Adipocyte (in vitro differentiated cells): ENCODE measurements around the gene ZKSCAN4.

Experiments used
- DNase-seq: peaks from one replicate; pipeline ENCODE4 v3.0.0-alpha.2; 2015; ENCODE audit warnings: low read depth
- H3K27me3 ChIP-seq: replicated peaks from 2 replicates; pipeline ENCODE4 v1.7.0; 2013; ENCODE audit warnings: mild to moderate bottlenecking, low read length, moderate library complexity; ENCODE audit not compliant: control insufficient read depth, insufficient read depth
- H3K36me3 ChIP-seq: 2 replicates; pipeline ENCODE4 v1.7.0; 2013; ENCODE audit warnings: low read length, mild to moderate bottlenecking, moderate library complexity; ENCODE audit not compliant: control insufficient read depth, insufficient read depth, severe bottlenecking
- H3K4me1 ChIP-seq: 2 replicates; pipeline ENCODE4 v1.7.0; 2013; ENCODE audit warnings: mild to moderate bottlenecking, low read length, moderate library complexity; ENCODE audit not compliant: control insufficient read depth, insufficient read depth
- H3K4me3 ChIP-seq: 2 replicates; pipeline ENCODE4 v1.7.0; 2013; ENCODE audit warnings: mild to moderate bottlenecking, low read length, moderate library complexity
- H3K9ac ChIP-seq: 2 replicates; pipeline ENCODE4 v1.7.0; 2013; ENCODE audit warnings: mild to moderate bottlenecking, low read length, moderate library complexity
- H3K9me3 ChIP-seq: 2 replicates; pipeline ENCODE4 v1.7.0; 2013; ENCODE audit warnings: mild to moderate bottlenecking, low read length, moderate library complexity; ENCODE audit not compliant: control insufficient read depth

ZKSCAN4 gene

GRCh38 chr6:28206527-28206926, 45.5 kb downstream of the ZKSCAN4 start:
- Histone ChIP-seq H3K27me3 (peaks cover 36% of the 10 kb centered on the region), H3K9me3 (peaks cover 17% of the 10 kb centered on the region), H3K4me3 (peak overlapping the region; percentile 85), H3K4me1 (peaks cover 30% of the 10 kb centered on the region), H3K36me3 (no peaks in the 10 kb centered on the region), H3K9ac (no peak overlapping the region)
- DNase-seq, result no peak

- peaks cover 30% of the 10 kb centered on the region for H3K4me1 ChIP-seq
Observed at GRCh38 chr6:28205879-28206278, 46.2 kb downstream of the ZKSCAN4 start.

GRCh38 chr6:28203201-28203600, 48.9 kb downstream of the ZKSCAN4 start:
- peaks cover 21% of the 10 kb centered on the region for H3K9me3 ChIP-seq
- H3K27me3 ChIP-seq, result peaks cover 4% of the 10 kb centered on the region
- H3K36me3 ChIP-seq, result no peaks in the 10 kb centered on the region
- peaks cover 30% of the 10 kb centered on the region for H3K4me1 ChIP-seq
- DNase-seq, result no peak
- no peak overlapping the region for H3K9ac ChIP-seq
- H3K4me3 ChIP-seq, result no peak overlapping the region

More at GRCh38 chr6:28205879-28206278, 46.2 kb downstream of the ZKSCAN4 start:
- H3K27me3 ChIP-seq, result peaks cover 31% of the 10 kb centered on the region
- no peak overlapping the region for H3K4me3 ChIP-seq
- peaks cover 17% of the 10 kb centered on the region for H3K9me3 ChIP-seq
- no peaks in the 10 kb centered on the region for H3K36me3 ChIP-seq
- no peak overlapping the region for H3K9ac ChIP-seq
- DNase-seq, result no peak

GRCh38 chr6:28200020-28200419, 52.0 kb downstream of the ZKSCAN4 start:
- no peaks in the 10 kb centered on the region for H3K27me3 ChIP-seq

More at GRCh38 chr6:28200020-28200419, 52.0 kb downstream of the ZKSCAN4 start:
- Histone ChIP-seq H3K36me3 (no peaks in the 10 kb centered on the region), H3K9me3 (peaks cover 33% of the 10 kb centered on the region), H3K4me3 (no peak overlapping the region), H3K4me1 (peaks cover 2% of the 10 kb centered on the region), H3K9ac (no peak overlapping the region)
- no peak for DNase-seq
